Measurements from ENCODE around the gene SGCA. TPM values are rescaled to one million over a fixed set of nuclear protein-coding genes. Genes with fewer than 3 reads are reported as not detected.
A peak's percentile ranks its signal among the peaks of the same experiment; 100 is the strongest.

SGCA gene
- total and polyA plus RNA-seq, 2 of the 8 experiments (the other 6 are each of a cell fraction or from before 2014, with no cell fraction given): 0.12 TPM; not detected in 1

GRCh38 chr17:50211249-50212120 lies 45.7 kb downstream of the SGCA start:
- peak overlapping the region; percentile 39 to 47; a peak in 3 of 4 replicates for H3K4me2 ChIP-seq (ENCODE audit: insufficient read depth in 1 of 2, low read depth in 2 of 2, low read length in 2 of 2)
- H3K9ac ChIP-seq (replicated peaks in 1 of 4; ENCODE audit: extremely low read depth in 1 of 4, low read depth in 3 of 4, low read length in 3 of 4): peak overlapping the region in 1 of 4 experiments; percentile 44; a peak in 2 of 7 replicates
- H3K79me1 ChIP-seq (ENCODE audit: low read depth, low read length): no peaks in the 10 kb centered on the region
- DNase-seq (ENCODE audit: low read depth in 1 of 2, low spot score in 2 of 2): peak in 1 of 2 experiments; percentile 44
- no peak overlapping the region for H4K5ac ChIP-seq (ENCODE audit: insufficient read length, low read depth, low read length)
- H2BK5ac ChIP-seq (ENCODE audit: low read depth, low read length): peak overlapping the region; percentile 96; the same call in 1 of the 2 replicates
- peak overlapping the region; percentile 88 for H3K4ac ChIP-seq (replicated peaks; ENCODE audit: insufficient read length, low read depth, low read length)
- peak overlapping the region; percentile 57 for H2BK120ac ChIP-seq (replicated peaks; ENCODE audit: low read depth, low read length)
- POLR2A ChIA-PET (ENCODE audit: partially characterized antibody): interaction anchor here (0.6 to 3.2 kb wide), 7 partner anchors 11 to 63 kb away, joined by 3 to 17 read pairs (median 3); partner anchors contain the start of genes COL1A1 and TMEM92
- peak overlapping the region; percentile 94 for H4K91ac ChIP-seq (replicated peaks; ENCODE audit: insufficient read length, low read length)
- no peaks in the 10 kb centered on the region; the same call in 1 of the 2 replicates for H3K23me2 ChIP-seq (ENCODE audit: low read depth, low read length)
- peaks cover 20 to 47% (median 39%) of the 10 kb centered on the region in 4 experiments for H3K4me1 ChIP-seq (replicated peaks in 1 of 4; ENCODE audit: control insufficient read depth in 3 of 4, insufficient read depth in 4 of 4, low read length in 3 of 4)
- no peak for FAIRE-seq
- CTCF ChIA-PET (ENCODE audit: partially characterized antibody): interaction anchor here (0.6 to 24.4 kb wide), 16 partner anchors 7 to 213 kb away, joined by 3 to 1349 read pairs (median 6); partner anchors contain the start of genes COL1A1, LRRC59 and TMEM92
- H3K27me3 ChIP-seq (replicated peaks in 1 of 4; ENCODE audit: control insufficient read depth in 3 of 4, extremely low read depth in 1 of 4, insufficient read depth in 3 of 4, low read length in 3 of 4): no peaks in the 10 kb centered on the region; a peak in 1 of 7 replicates
- no peaks in the 10 kb centered on the region for H3K79me2 ChIP-seq (ENCODE audit: control insufficient read depth in 1 of 2, insufficient read depth in 2 of 2, low read length in 2 of 2)
- H3K56ac ChIP-seq (replicated peaks; ENCODE audit: insufficient read length, low read depth, low read length): no peak overlapping the region
- peak overlapping the region; percentile 76 for H3K18ac ChIP-seq (ENCODE audit: extremely low read depth, low read length)
- no peak overlapping the region for H4K8ac ChIP-seq (ENCODE audit: extremely low read depth, insufficient read depth, low read length)
- no peak overlapping the region for H2AFZ ChIP-seq (ENCODE audit: low read length)
- H3K23ac ChIP-seq (ENCODE audit: insufficient read length): no peak overlapping the region
- peak overlapping the region in 1 of 4 experiments; percentile 0; a peak in 1 of 8 replicates for H3K4me3 ChIP-seq (ENCODE audit: extremely low read depth in 1 of 4, insufficient read depth in 2 of 4, low read depth in 3 of 4, low read length in 4 of 4)
- H2BK20ac ChIP-seq (ENCODE audit: low read length): peak overlapping the region; percentile 100
- H2BK12ac ChIP-seq (ENCODE audit: low read depth, low read length): peak overlapping the region; percentile 100; the same call in 1 of the 2 replicates
- no peak overlapping the region for H3K14ac ChIP-seq (ENCODE audit: insufficient read length)
- TF ChIP-seq MAFK (IDR thresholded peaks at IDR 0.05; ENCODE audit: low read depth, low read length): no peak
- no peak for TF ChIP-seq HDAC6 (IDR thresholded peaks at IDR 0.05; ENCODE audit: low read depth, low read length)
- no peak for TF ChIP-seq USF2 (IDR thresholded peaks at IDR 0.05; ENCODE audit: low read length)
- TF ChIP-seq TBP (IDR thresholded peaks at IDR 0.05; ENCODE audit: low read depth, low read length): no peak
- no peak for TF ChIP-seq CBX5 (IDR thresholded peaks at IDR 0.05; ENCODE audit: low read depth, low read length)
- TF ChIP-seq BRCA1 (IDR thresholded peaks at IDR 0.05; ENCODE audit: low read depth, low read length): no peak
- WGBS, 2 experiments (ENCODE audit: extremely low coverage in 1 of 2, insufficient coverage in 1 of 2, insufficient read length in 1 of 2, insufficient replicate concordance in 2 of 2, low coverage in 1 of 2, low lambda C conversion rate in 2 of 2, missing lambda C conversion rate in 1 of 2): 92% methylated on average over 9 of the region's 9 CpGs; no CpG with 5 or more reads in 1 of the 2 experiments
- no peaks in the 10 kb centered on the region for H3K9me3 ChIP-seq (ENCODE audit: insufficient read depth in 2 of 2, low read depth in 1 of 2, low read length in 1 of 2)
- H4K20me1 ChIP-seq (replicated peaks in 1 of 2; ENCODE audit: control insufficient read depth in 1 of 2, insufficient read depth in 2 of 2, low read length in 2 of 2): no peaks in the 10 kb centered on the region
- peak overlapping the region; percentile 100 for H2BK15ac ChIP-seq (ENCODE audit: low read length)
- H2AK5ac ChIP-seq (ENCODE audit: low read depth, low read length): peak overlapping the region; percentile 90; the same call in 1 of the 2 replicates
- no peaks in the 10 kb centered on the region for H3K36me3 ChIP-seq (ENCODE audit: control insufficient read depth in 2 of 4, insufficient read depth in 4 of 4, low read length in 3 of 4)
- no peak overlapping the region for H3K27ac ChIP-seq (ENCODE audit: low read depth, low read length)
